ENCODE measurements around the gene CACNA1C.

The CACNA1C gene

GRCh38 chr12:2509137-2509536 lies 456.4 kb downstream of the CACNA1C start:
- no peak overlapping the region for H3K27ac ChIP-seq
- TF ChIP-seq ZFX (IDR thresholded peaks at IDR 0.05) (no peak), CTCF (conservative IDR thresholded peaks at IDR 0.05) (no peak)

- TF ChIP-seq CTCF (conservative IDR thresholded peaks at IDR 0.05) (no peak), ZFX (IDR thresholded peaks at IDR 0.05) (no peak)
- H3K27ac ChIP-seq, result no peak overlapping the region
These were observed 457.3 kb downstream of the CACNA1C start for GRCh38 chr12:2510045-2510444.

GRCh38 chr12:2513141-2514037 lies 460.6 kb downstream of the CACNA1C start:
- H3K27ac ChIP-seq, result no peak overlapping the region
- TF ChIP-seq CTCF (conservative IDR thresholded peaks at IDR 0.05), result no peak
- TF ChIP-seq ZFX (IDR thresholded peaks at IDR 0.05), result no peak

- TF ChIP-seq CTCF (conservative IDR thresholded peaks at IDR 0.05), result no peak
- TF ChIP-seq ZFX (IDR thresholded peaks at IDR 0.05), result no peak
- H3K27ac ChIP-seq, result no peak overlapping the region
These were observed 461.2 kb downstream of the CACNA1C start for GRCh38 chr12:2514038-2514340.

- TF ChIP-seq CTCF (conservative IDR thresholded peaks at IDR 0.05), result no peak
- TF ChIP-seq ZFX (IDR thresholded peaks at IDR 0.05), result no peak
- no peak overlapping the region for H3K27ac ChIP-seq
These were observed 468.0 kb downstream of the CACNA1C start for GRCh38 chr12:2520722-2521246.

- H3K27ac ChIP-seq, result no peak overlapping the region
- no peak for TF ChIP-seq ZFX (IDR thresholded peaks at IDR 0.05)
- TF ChIP-seq CTCF (conservative IDR thresholded peaks at IDR 0.05), result no peak
These were observed 470.5 kb downstream of the CACNA1C start for GRCh38 chr12:2523317-2523716.

GRCh38 chr12:2523844-2524243 lies 471.1 kb downstream of the CACNA1C start:
- TF ChIP-seq CTCF (conservative IDR thresholded peaks at IDR 0.05) (no peak), ZFX (IDR thresholded peaks at IDR 0.05) (no peak)
- no peak overlapping the region for H3K27ac ChIP-seq

Measured in C4-2B (cell line).